HG02885 (cell line): ENCODE results near the gene RPL26.
"Not testable (repeated sequence)": the region's sequence is repeated elsewhere in the genome, so short reads cannot be mapped to it uniquely, and the experiment has no call there.

ENCODE experiments used
- ATAC-seq: cut with Tn5 transposase; IDR thresholded peaks from one replicate; pipeline ENCODE4 v1.9.1; 2021; ENCODE audit warnings: mild to moderate bottlenecking; ENCODE audit not compliant: unreplicated experiment, poor library complexity

Gene RPL26

DNA sequence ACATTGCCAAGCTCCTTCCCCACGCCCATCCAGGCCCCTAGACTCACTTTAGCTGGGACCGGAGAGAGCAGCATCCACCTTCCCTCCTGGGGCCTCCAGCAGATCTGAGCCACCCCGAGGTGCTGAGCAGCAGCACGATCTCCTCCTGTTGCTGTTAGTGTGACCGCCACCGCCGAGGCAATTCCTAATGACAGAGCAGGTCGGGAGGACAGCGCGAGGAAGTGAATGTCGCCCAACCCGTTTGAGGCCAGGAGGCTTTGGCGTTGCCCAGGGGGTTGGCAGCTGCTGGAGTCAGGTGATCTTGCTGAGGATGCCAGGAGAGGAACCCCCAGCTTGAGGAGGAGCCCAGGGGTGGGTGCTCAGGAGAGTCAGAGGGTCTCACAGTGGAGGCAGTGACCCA lies 14.6 kb upstream of the RPL26 start, which contains the start of gene RNF222:
TSS of gene RNF222 (minus strand) at position 192 of the 400 bp plus-strand sequence. CDS start 4,366 bp downstream, outside the sequence.
- no peak for ATAC-seq

- ATAC-seq = not testable (repeated sequence)
Observed at GRCh38 chr17:8394497-8394896, 11.5 kb upstream of the RPL26 start.

DNA sequence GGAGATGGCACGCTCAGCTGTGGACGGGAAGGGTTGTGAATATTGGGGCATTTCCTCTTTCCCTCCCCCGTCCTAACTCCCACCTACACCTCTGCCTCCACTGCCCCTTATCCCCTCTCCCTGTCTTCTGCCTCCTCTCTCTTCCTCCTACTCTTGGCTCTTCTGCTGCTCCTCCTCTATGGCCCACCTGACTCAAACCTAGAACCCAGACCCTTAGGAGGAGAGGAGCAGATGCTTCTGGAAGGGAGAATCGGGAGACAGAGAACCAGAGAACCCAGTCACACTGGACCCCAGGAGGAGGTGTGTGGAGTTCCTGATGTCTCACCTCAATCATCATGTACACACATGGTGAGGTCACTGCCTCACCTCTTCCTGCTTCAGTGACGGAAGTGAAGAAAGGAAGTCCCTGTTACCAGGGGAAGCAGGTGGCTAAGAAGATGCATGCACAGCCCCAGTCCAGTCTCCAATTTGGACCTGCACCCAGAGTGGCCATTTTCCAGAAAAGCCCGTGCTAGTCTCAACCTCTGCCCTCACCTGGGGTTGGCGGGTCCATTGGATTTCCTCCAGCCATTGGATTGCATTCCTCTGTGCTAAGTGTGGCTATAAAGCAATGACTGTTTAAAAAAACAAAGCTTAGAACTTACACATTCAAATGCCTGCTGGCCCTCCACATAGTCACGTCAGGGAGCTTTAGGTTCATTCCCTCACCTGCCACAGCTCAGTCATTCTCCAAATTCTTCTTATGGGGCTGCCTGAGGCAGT lies 10.7 kb upstream of the RPL26 start:
- ATAC-seq = no peak

- no peak for ATAC-seq
Observed at GRCh38 chr17:8392674-8393469, 9.9 kb upstream of the RPL26 start.

DNA sequence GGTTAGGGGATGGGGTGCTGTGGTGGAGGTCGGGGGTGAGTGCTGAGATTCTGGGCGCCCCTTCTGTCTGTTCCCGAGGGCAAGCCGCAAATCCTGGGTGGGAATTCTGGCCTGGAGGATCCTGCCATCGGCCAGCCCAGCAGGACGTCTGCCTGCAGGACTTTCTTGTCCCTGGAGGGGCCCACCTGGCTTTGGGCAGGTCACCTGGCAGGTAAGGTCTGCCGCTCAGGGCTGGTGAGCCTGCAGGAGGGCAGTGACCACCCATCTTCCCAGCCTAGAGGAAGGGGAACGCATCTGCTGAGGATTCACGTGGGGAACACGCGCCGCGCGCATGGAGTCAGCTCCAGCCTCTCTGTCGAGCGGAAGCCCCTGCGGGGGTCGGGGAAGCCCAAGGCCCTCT lies 9.3 kb upstream of the RPL26 start:
- ATAC-seq = no peak

DNA sequence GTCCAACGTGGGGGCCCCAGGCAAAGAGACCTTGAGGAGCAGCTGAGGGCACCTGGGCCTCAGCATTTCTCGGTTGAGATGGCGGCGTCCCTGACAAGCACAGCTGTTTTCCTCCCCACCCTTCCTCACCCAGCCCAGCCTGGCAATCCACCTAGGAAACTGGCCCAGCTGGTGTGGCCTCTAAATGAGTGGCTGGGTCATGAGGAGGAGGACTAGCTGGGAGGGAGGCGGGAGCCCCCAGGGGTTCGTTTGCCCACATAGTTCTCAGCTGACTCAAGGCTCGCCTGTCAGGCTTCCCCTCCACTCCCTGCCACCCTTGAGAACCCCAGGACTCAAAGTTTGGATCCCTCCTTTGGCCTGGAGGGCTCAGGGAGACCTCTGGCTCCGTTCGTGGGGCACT lies 8.7 kb upstream of the RPL26 start:
- no peak for ATAC-seq

- no peak for ATAC-seq
Observed at GRCh38 chr17:8387914-8388651, 5.1 kb upstream of the RPL26 start.

DNA sequence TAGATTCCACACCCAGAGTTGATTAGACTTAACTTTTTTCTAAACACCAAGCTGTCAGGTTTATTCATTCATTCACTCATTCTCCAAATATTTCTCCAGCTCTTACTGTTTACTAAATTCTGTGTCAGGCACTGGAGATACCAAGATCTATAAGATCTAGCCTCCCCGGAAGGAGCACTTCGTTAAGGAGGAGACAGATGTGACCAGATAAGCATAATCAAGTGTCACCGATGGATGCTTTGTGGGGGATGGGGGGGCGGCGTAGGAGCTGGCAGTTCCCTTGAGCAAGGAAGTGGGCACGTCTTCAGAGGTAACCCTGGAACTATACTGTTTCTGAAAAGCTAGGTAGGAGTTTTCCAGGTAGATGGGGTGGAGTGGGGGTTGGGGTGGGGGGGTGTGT lies 3.8 kb upstream of the RPL26 start:
- no peak for ATAC-seq

- no peak for ATAC-seq
Observed at GRCh38 chr17:8384801-8385378, 1.9 kb upstream of the RPL26 start.

DNA sequence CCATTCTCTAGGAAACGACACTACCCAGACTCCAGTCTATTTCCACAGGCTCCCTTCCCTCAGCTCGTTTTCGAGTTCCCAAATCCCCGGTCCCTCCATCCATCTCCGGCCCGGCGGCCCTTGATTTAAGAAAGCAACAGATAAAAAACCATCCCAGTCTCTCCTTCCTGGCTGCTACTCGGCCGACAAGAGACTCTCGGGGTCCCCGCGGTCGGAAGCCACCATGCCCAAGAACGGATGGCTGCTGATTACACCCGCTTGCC lies 182 bp downstream of the RPL26 start:
- ATAC-seq = peak; percentile 4

GRCh38 chr17:8382052-8382879 lies 727 bp downstream of the RPL26 start:
- no peak for ATAC-seq

- ATAC-seq = no peak
Observed at GRCh38 chr17:8380049-8380448, 2.9 kb downstream of the RPL26 start.

DNA sequence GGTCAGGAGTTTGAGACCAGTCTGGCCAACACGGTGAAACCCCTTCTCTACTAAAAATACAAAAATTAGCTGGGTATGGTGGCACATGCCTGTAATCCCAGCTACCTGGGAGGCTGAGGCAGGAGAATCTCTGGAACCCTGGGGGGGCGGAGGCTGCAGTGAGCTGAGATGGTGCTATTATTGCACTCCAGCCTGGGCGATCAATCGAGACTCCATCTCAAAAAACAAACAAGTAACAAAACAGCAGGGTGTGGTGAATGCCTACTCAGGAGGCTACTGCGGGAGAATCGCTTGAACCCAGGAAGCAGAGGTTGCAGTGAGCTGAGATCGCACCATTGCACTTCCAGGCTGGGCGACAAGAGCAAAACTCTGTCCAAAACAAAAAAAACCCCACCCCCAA lies 4.9 kb downstream of the RPL26 start:
- not testable (repeated sequence) for ATAC-seq

DNA sequence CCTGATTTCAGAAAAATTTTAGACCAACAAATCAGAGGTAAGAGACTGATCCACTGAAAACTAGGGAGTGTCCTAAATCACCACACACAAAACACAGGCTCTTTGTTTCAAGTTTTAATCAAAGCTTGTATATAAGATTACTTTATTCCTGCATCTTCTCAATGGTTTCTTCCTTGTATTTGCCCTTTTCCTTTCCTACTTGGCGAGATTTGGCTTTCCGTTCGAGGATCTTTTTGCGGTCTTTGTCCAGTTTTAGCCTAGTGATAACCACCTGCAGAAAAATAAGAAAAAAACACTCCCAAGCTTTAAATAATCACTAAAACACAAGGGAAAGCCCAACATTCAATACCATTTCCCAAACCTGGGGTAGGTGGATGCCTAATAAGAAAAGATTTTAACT lies 5.6 kb downstream of the RPL26 start:
- ATAC-seq = no peak

- ATAC-seq = peak; percentile 93
Observed at GRCh38 chr17:8376271-8377067, 6.5 kb downstream of the RPL26 start, which contains the start of gene KRABD2. TSS of gene KRABD2 (minus strand) at chr17:8376704.

DNA sequence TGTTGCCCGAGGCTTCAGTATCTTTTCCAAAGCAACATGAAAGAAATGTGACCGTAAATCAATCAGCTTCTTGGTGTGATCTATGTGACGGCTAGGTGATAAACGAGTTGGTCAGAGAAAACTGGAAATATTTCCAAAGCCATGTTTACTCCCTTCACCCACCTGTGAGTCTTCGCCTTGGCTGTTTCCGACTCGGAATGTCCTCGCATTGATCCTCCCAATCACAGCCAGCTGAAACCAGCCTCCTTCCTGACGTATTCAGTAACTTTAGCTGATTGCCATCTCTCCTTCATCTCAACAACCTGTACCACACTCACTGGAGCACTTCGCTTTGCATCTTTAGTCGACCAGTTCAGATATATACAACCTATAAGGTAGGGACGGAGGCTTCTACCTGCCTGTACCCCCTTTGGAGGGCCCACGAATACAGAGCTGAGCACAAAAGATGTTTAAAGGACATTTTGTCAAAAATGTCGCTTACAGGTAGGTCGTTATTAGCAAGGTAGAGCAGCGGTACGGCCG lies 7.2 kb downstream of the RPL26 start:
- ATAC-seq = no peak

DNA sequence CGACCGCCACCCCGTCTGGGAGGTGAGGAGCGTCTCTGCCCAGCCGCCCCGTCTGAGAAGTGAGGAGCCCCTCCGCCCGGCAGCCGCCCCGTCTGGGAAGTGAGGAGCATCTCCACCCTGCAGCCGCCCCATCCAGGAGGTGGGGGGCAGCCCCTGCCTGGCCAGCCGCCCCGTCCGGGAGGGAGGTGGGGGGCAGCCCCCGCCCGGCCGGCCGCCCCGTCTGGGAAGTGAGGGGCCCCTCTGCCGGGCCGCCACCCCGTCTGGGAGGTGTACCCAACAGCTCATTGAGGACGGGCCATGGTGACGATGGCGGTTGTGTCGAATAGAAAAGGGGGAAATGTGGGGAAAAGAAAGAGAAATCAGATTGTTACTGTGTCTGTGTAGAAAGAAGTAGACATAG lies 9.1 kb downstream of the RPL26 start:
- ATAC-seq = not testable (repeated sequence)

GRCh38 chr17:8372422-8372821 lies 10.6 kb downstream of the RPL26 start:
- no peak for ATAC-seq

- ATAC-seq = no peak
Observed at GRCh38 chr17:8371786-8372185, 11.2 kb downstream of the RPL26 start.
